GM23338 (cell line): ENCODE measurements around the gene NID2. TPM values are rescaled to one million over a fixed set of nuclear protein-coding genes. Genes with fewer than 3 reads are reported as not detected.

Source experiments
- ATAC-seq: fragments of 200-7000 bp; cut with Tn5 transposase; 3 replicates; pipeline ENCODE4 v1.9.1; 2020
- DNase-seq: peaks from one replicate; pipeline ENCODE4 v3.0.0-alpha.2; 2015; ENCODE audit warnings: low spot score
- H2AFZ ChIP-seq: fragments of 200-600 bp; sonication (generic); 2 replicates; pipeline ENCODE4 v1.8.0; 2016; ENCODE audit warnings: antibody characterized with exemption, mild to moderate bottlenecking, moderate library complexity
- H3F3A ChIP-seq: fragments of 200-600 bp; sonication (generic); replicated peaks from 2 replicates; pipeline ENCODE4 v1.8.0; 2017; ENCODE audit warnings: antibody characterized with exemption, mixed run types, low read depth
- H3K27ac ChIP-seq: fragments of 200-600 bp; sonication (generic); 2 replicates; pipeline ENCODE4 v1.6.1; 2016; ENCODE audit warnings: low read depth
- H3K27me3 ChIP-seq: fragments of 200-600 bp; sonication (generic); 2 replicates; pipeline ENCODE4 v1.8.0; 2016; ENCODE audit warnings: mild to moderate bottlenecking, mixed run types, moderate library complexity; ENCODE audit not compliant: insufficient read depth
- H3K36me3 ChIP-seq: fragments of 200-600 bp; sonication (generic); 2 replicates; pipeline ENCODE4 v1.8.0; 2016; ENCODE audit warnings: mild to moderate bottlenecking; ENCODE audit not compliant: insufficient read depth
- H3K4me1 ChIP-seq: fragments of 200-600 bp; sonication (generic); 2 replicates; pipeline ENCODE4 v1.8.0; 2016; ENCODE audit warnings: mild to moderate bottlenecking, moderate library complexity; ENCODE audit not compliant: insufficient read depth
- H3K4me2 ChIP-seq: fragments of 200-600 bp; sonication (generic); 2 replicates; pipeline ENCODE4 v1.7.1; 2017; ENCODE audit warnings: mixed run types
- H3K4me3 ChIP-seq: fragments of 200-600 bp; sonication (generic); 2 replicates; pipeline ENCODE4 v1.6.1; 2016; ENCODE audit warnings: mixed run types
- H3K79me2 ChIP-seq: fragments of 200-600 bp; sonication (generic); replicated peaks from 2 replicates; pipeline ENCODE4 v1.8.0; 2017; ENCODE audit warnings: mild to moderate bottlenecking; ENCODE audit not compliant: insufficient read depth
- H3K9me2 ChIP-seq: fragments of 200-600 bp; sonication (generic); 2 replicates; pipeline ENCODE4 v1.8.0; 2017; ENCODE audit not compliant: insufficient read depth
- H4K20me1 ChIP-seq: fragments of 200-600 bp; sonication (generic); replicated peaks from 2 replicates; pipeline ENCODE4 v1.8.0; 2017; ENCODE audit warnings: mild to moderate bottlenecking; ENCODE audit not compliant: insufficient read depth
- H3K27ac Mint-ChIP-seq: 2 replicates; pipeline ENCODE4 v1.8.0; 2020; ENCODE audit warnings: inconsistent platforms, mild to moderate bottlenecking, moderate library complexity, mixed read lengths
- H3K27me3 Mint-ChIP-seq: 3 replicates; pipeline ENCODE4 v1.8.0; 2022; ENCODE audit warnings: low read depth, mild to moderate bottlenecking, moderate library complexity, mixed read lengths, inconsistent platforms; ENCODE audit not compliant: insufficient read depth, poor library complexity
- H3K36me3 Mint-ChIP-seq: 3 replicates; pipeline ENCODE4 v1.8.0; 2021; ENCODE audit warnings: low read depth, mild to moderate bottlenecking, inconsistent platforms, moderate library complexity, mixed read lengths
- H3K4me1 Mint-ChIP-seq: 3 replicates; pipeline ENCODE4 v1.8.0; 2020; ENCODE audit warnings: mild to moderate bottlenecking, inconsistent platforms, mixed read lengths
- H3K4me3 Mint-ChIP-seq: 3 replicates; pipeline ENCODE4 v1.8.0; 2021; ENCODE audit warnings: moderate library complexity, mild to moderate bottlenecking, inconsistent platforms, mixed read lengths
- H3K9me3 Mint-ChIP-seq: 3 replicates; pipeline ENCODE4 v1.8.0; 2020; ENCODE audit warnings: moderate library complexity, mild to moderate bottlenecking, inconsistent platforms, mixed read lengths
- CREB1 ChIP-seq: fragments of 250-450 bp; sonication (Bioruptor Pico); IDR thresholded peaks from 2 replicates; pipeline ENCODE4 v1.5.0; 2020; ENCODE audit warnings: low read depth, mild to moderate bottlenecking, moderate library complexity
- CTCF ChIP-seq, 2 experiments: fragments of 200-600 bp in 1 of 2; sonication (generic) in 1 of 2; conservative IDR thresholded peaks; 2 replicates each; pipeline versions ENCODE4 v1.5.1 to v1.6.1; 2016 to 2017; ENCODE audit warnings: antibody characterized with exemption in 2 of 2, low read depth in 2 of 2, mild to moderate bottlenecking in 2 of 2, moderate library complexity in 1 of 2
- JUNB ChIP-seq: IDR thresholded peaks from one replicate; pipeline ENCODE4 v1.6.1; 2016; ENCODE audit warnings: antibody characterized with exemption; ENCODE audit not compliant: unreplicated experiment
- NANOG ChIP-seq: IDR thresholded peaks from 2 replicates; pipeline ENCODE4 v1.6.1; 2016; ENCODE audit warnings: antibody characterized with exemption, borderline replicate concordance
- POLR2AphosphoS5 ChIP-seq: IDR thresholded peaks from 2 replicates; pipeline ENCODE4 v1.6.1; 2016; ENCODE audit warnings: antibody characterized with exemption, low read depth
- REST ChIP-seq: IDR thresholded peaks from one replicate; pipeline ENCODE4 v1.6.1; 2018; ENCODE audit warnings: antibody characterized with exemption; ENCODE audit not compliant: unreplicated experiment
- STAT1 ChIP-seq: IDR thresholded peaks from one replicate; pipeline ENCODE4 v1.6.1; 2016; ENCODE audit warnings: antibody characterized with exemption; ENCODE audit not compliant: unreplicated experiment
- ZNF331 ChIP-seq: fragments of 250-450 bp; sonication (Bioruptor Pico); IDR thresholded peaks from 2 replicates; pipeline ENCODE4 v1.5.0; 2020; ENCODE audit warnings: low read depth, mild to moderate bottlenecking, moderate library complexity
- polyA plus RNA-seq: library from polyadenylated mRNA; unstranded; fragments of >200 nt; fragmentation: Nextera tagmentation; extraction: Ambion mirVana; gene quantifications from 2 replicates; pipeline ENCODE4 v1.2.1, GENCODE V29; 2016
- total RNA-seq: library from RNA; depleted of rRNA; stranded (reverse); fragments of >200 nt; shearing (Covaris generic); gene quantifications from 2 replicates; pipeline ENCODE4 v1.2.3, GENCODE V29; 2014

Gene NID2
- total and polyA plus RNA-seq, 2 experiments from 2014 or later: 4.3 to 10.4 TPM

- TF ChIP-seq CTCF (conservative IDR thresholded peaks at IDR 0.05; ENCODE audit: low read depth in 2 of 2): no peak
Observed at GRCh38 chr14:52033101-52033642, 35.7 kb downstream of the NID2 start (continued).

GRCh38 chr14:52032204-52032801, 36.6 kb downstream of the NID2 start:
- no peak overlapping the region for H3K27ac Mint-ChIP-seq
- H3K4me3 Mint-ChIP-seq: no peak overlapping the region
- Histone ChIP-seq H2AFZ (no peak overlapping the region), H3K36me3 (no peaks in the 10 kb centered on the region), H3K4me2 (no peak overlapping the region), H3K27ac (no peak overlapping the region), H3K4me3 (no peak overlapping the region), H3F3A (no peaks in the 10 kb centered on the region), H4K20me1 (no peaks in the 10 kb centered on the region), H3K4me1 (0 out of 2 replicates have a peak, but pooled peaks cover 2% of the 10 kb centered on the region), H3K9me2 (no peaks in the 10 kb centered on the region; the same call in 1 of the 2 replicates), H3K27me3 (no peaks in the 10 kb centered on the region), H3K79me2 (no peaks in the 10 kb centered on the region)
- TF ChIP-seq NANOG: no peak
- H3K27me3 Mint-ChIP-seq: peaks cover 6% of the 10 kb centered on the region
- H3K9me3 Mint-ChIP-seq: no peaks in the 10 kb centered on the region
- H3K4me1 Mint-ChIP-seq: peaks cover 5% of the 10 kb centered on the region
- H3K36me3 Mint-ChIP-seq: no peaks in the 10 kb centered on the region; the same call in 2 of the 3 replicates
- ATAC-seq: no peak
- no peak for DNase-seq

GRCh38 chr14:52031781-52032180, 37.1 kb downstream of the NID2 start:
- no peak for ATAC-seq
- Histone ChIP-seq H3K9me2 (no peaks in the 10 kb centered on the region; the same call in 1 of the 2 replicates), H3K4me1 (0 out of 2 replicates have a peak, but pooled peaks cover 2% of the 10 kb centered on the region), H3K27ac (no peak overlapping the region), H2AFZ (no peak overlapping the region), H3K4me3 (no peak overlapping the region), H3K36me3 (no peaks in the 10 kb centered on the region), H3K79me2 (no peaks in the 10 kb centered on the region), H3F3A (no peaks in the 10 kb centered on the region), H3K4me2 (no peak overlapping the region), H3K27me3 (no peaks in the 10 kb centered on the region), H4K20me1 (no peaks in the 10 kb centered on the region)
- no peak overlapping the region for H3K27ac Mint-ChIP-seq
- TF ChIP-seq CREB1 (CRISPR knock-in tag): no peak
- TF ChIP-seq JUNB: no peak
- no peak for TF ChIP-seq STAT1
- TF ChIP-seq ZNF331 (CRISPR knock-in tag): no peak
- TF ChIP-seq POLR2AphosphoS5: no peak
- TF ChIP-seq REST: no peak
- no peaks in the 10 kb centered on the region for H3K9me3 Mint-ChIP-seq
- H3K4me3 Mint-ChIP-seq: no peak overlapping the region
- no peak for DNase-seq
- H3K4me1 Mint-ChIP-seq: peaks cover 5% of the 10 kb centered on the region
- H3K27me3 Mint-ChIP-seq: peaks cover 6% of the 10 kb centered on the region
- no peaks in the 10 kb centered on the region; the same call in 2 of the 3 replicates for H3K36me3 Mint-ChIP-seq
